Muscle of leg (tissue), 11 donors: ENCODE measurements around the gene ATP6AP2. TPM values are rescaled to one million over a fixed set of nuclear protein-coding genes. Genes with fewer than 3 reads are reported as not detected.
A peak's percentile ranks its signal among the peaks of the same experiment; 100 is the strongest.
"Not testable (repeated sequence)": the region's sequence is repeated elsewhere in the genome, so short reads cannot be mapped to it uniquely, and the experiment has no call there.

Experiments used
- DNase-seq: peaks from one replicate; pipeline ENCODE4 v3.0.0; 2013
- H3K27ac ChIP-seq: one replicate; pipeline ENCODE4 v1.5.1; 2013; ENCODE audit warnings: mild to moderate bottlenecking, low read length, control low read depth
- H3K27me3 ChIP-seq: one replicate; pipeline ENCODE4 v1.6.1; 2013; ENCODE audit warnings: low read length; ENCODE audit not compliant: control insufficient read depth, insufficient read depth
- H3K36me3 ChIP-seq: one replicate; pipeline ENCODE4 v1.6.1; 2013; ENCODE audit warnings: low read length; ENCODE audit not compliant: control insufficient read depth, insufficient read depth
- H3K4me1 ChIP-seq: one replicate; pipeline ENCODE4 v1.6.1; 2013; ENCODE audit warnings: low read length; ENCODE audit not compliant: control insufficient read depth, insufficient read depth
- H3K4me3 ChIP-seq: one replicate; pipeline ENCODE4 v1.5.1; 2013; ENCODE audit warnings: low read length, control low read depth
- H3K9me3 ChIP-seq: replicated peaks from 2 replicates; pipeline ENCODE4 v1.6.1; 2013; ENCODE audit warnings: low read depth, low read length; ENCODE audit not compliant: control insufficient read depth
- WGBS: methylation state at CpG from one replicate; pipeline ENCODE4 v1.1.5; 2013; ENCODE audit warnings: missing lambda C conversion rate; ENCODE audit not compliant: insufficient coverage; 5-methylcytosine and 5-hydroxymethylcytosine counted together
- polyA plus RNA-seq, 8 donors: library from polyadenylated mRNA; unstranded; fragments of 120-200 nt; gene quantifications; one replicate each; pipeline versions ENCODE4 v1.2.1 to v1.2.3, GENCODE V29; 2013; ENCODE audit warnings: inconsistent platforms in 1 of 8, low replicate concordance in 1 of 8; ENCODE audit not compliant: insufficient read length in 8 of 8, insufficient read depth in 1 of 8
- total RNA-seq: library from RNA; stranded (reverse); fragments of 120-200 nt; gene quantifications from one replicate; pipeline ENCODE4 v1.2.4, GENCODE V29; 2013

Gene ATP6AP2
- total and polyA plus RNA-seq, 9 donors, result 47.1 to 93.5 (median 66.1) TPM

DNA sequence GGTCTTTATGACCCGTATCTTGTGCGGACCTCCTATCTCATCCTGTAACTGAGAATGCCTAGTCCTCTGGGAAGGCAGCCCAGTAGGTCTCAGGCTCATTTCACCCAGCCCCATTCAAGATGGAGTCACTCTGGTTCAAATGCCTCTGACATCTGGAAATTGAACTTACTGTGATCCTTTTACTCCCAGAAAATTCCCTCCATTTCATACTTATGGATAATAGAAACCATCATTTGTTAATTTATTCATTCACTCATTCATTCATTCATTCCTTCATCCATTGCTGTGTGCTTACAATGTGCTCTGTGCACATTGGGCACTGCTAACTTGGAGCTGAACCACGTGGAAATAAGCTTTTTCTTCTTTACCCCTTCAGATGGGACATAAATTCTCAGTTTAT lies 9.2 kb upstream of the ATP6AP2 start:
- peaks cover 28% of the 10 kb centered on the region for H3K27me3 ChIP-seq
- no peak for DNase-seq
- H3K36me3 ChIP-seq, result no peaks in the 10 kb centered on the region
- 70% methylated on average over 2 of the region's 3 CpGs for WGBS
- no peaks in the 10 kb centered on the region for H3K9me3 ChIP-seq
- no peaks in the 10 kb centered on the region for H3K4me1 ChIP-seq
- H3K4me3 ChIP-seq, result no peak overlapping the region
- no peak overlapping the region for H3K27ac ChIP-seq

DNA sequence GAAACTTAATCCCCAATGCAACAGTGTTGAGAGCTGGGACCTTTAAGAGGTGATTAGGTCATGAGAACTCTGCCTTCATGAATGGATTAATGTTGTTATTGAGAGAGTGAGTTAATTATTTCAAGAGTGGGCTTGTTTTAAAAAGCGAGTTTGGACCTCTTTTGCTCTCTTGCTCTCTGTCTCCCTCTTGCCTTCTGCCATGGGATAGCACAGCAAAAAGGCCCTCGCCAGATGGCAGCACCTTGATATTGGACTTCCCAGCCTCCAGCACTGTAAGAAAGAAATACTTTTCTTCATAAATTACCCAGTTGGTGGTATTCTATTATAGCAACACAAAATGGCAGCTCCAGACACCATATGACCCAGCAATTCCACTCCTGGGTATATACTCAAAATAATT lies 7.0 kb upstream of the ATP6AP2 start:
- DNase-seq, result no peak
- H3K27ac ChIP-seq, result no peak overlapping the region
- H3K36me3 ChIP-seq, result no peaks in the 10 kb centered on the region
- peaks cover 30% of the 10 kb centered on the region for H3K27me3 ChIP-seq
- H3K9me3 ChIP-seq, result no peaks in the 10 kb centered on the region
- H3K4me1 ChIP-seq, result no peaks in the 10 kb centered on the region
- H3K4me3 ChIP-seq, result no peak overlapping the region
- no CpG with 5 or more reads among the region's 2 CpGs for WGBS

- H3K4me3 ChIP-seq, H3K27ac ChIP-seq, H3K36me3 ChIP-seq, H3K4me1 ChIP-seq, H3K9me3 ChIP-seq: not testable (repeated sequence)
- peak; percentile 19 for DNase-seq
- peaks cover 25% of the 10 kb centered on the region for H3K27me3 ChIP-seq
- 18% methylated on average over 1 of the region's 2 CpGs for WGBS
These were observed 5.4 kb upstream of the ATP6AP2 start for GRCh38 chrX:40575411-40575810.

- 74% methylated on average over 3 of the region's 3 CpGs for WGBS
- peaks cover 23% of the 10 kb centered on the region for H3K27me3 ChIP-seq
- H3K36me3 ChIP-seq, result no peaks in the 10 kb centered on the region
These were observed 4.5 kb upstream of the ATP6AP2 start for GRCh38 chrX:40576291-40576690.

GRCh38 chrX:40578039-40578695 lies 2.6 kb upstream of the ATP6AP2 start:
- H3K36me3 ChIP-seq, result no peaks in the 10 kb centered on the region
- H3K9me3 ChIP-seq, result no peaks in the 10 kb centered on the region
- DNase-seq, result peak; percentile 24
- peaks cover 24% of the 10 kb centered on the region for H3K27me3 ChIP-seq
- H3K27ac ChIP-seq, result no peak overlapping the region
- H3K4me1 ChIP-seq, result peaks cover 3% of the 10 kb centered on the region
- no peak overlapping the region for H3K4me3 ChIP-seq
- WGBS, result 68% methylated on average over 4 of the region's 7 CpGs

More at GRCh38 chrX:40576291-40576690, 4.5 kb upstream of the ATP6AP2 start:
- Histone ChIP-seq H3K9me3 (no peaks in the 10 kb centered on the region), H3K4me1 (no peaks in the 10 kb centered on the region), H3K27ac (no peak overlapping the region), H3K4me3 (no peak overlapping the region)
- no peak for DNase-seq

GRCh38 chrX:40579141-40579540 lies 1.6 kb upstream of the ATP6AP2 start:
- Histone ChIP-seq H3K27me3 (peaks cover 25% of the 10 kb centered on the region), H3K4me3 (no peak overlapping the region), H3K36me3 (no peaks in the 10 kb centered on the region), H3K4me1 (peaks cover 3% of the 10 kb centered on the region), H3K9me3 (no peaks in the 10 kb centered on the region), H3K27ac (no peak overlapping the region)
- peak; percentile 22 for DNase-seq
- no CpG with 5 or more reads among the region's 3 CpGs for WGBS

DNA sequence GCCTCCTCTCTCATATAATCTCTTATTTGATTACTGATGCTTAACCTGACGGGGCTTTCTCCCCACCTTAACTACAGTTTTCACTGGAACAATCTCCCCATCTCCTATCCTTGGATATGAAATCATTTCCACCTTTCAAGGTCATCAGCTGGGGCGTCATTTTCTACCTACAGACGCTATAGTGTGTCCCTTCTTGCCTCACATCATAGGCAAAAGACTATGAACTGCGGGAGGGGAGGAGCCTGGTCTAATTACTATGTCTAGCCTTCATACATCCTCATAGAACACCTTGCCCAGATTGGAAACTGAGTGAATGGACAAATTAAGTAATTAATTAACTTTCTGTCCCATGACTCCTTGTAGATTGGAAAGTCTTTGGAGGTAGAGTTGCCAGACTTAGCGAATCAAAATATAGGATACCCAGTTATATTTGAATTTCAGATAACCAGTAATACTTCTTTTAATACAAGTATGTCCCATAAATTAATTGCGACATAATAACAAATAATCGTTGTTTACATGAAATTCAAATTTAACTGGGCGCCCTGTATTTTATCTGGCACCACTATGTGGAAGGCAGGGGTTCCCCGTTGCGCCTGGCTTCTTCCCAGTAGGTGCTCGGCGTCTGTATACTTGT lies 752 bp upstream of the ATP6AP2 start:
- Histone ChIP-seq H3K9me3 (no peaks in the 10 kb centered on the region), H3K36me3 (no peaks in the 10 kb centered on the region), H3K27ac (peak overlapping the region; percentile 90), H3K4me1 (peaks cover 3% of the 10 kb centered on the region), H3K27me3 (peaks cover 25% of the 10 kb centered on the region), H3K4me3 (peak overlapping the region; percentile 73)
- DNase-seq, result no peak
- WGBS, result 34% methylated on average over 8 of the region's 12 CpGs

DNA sequence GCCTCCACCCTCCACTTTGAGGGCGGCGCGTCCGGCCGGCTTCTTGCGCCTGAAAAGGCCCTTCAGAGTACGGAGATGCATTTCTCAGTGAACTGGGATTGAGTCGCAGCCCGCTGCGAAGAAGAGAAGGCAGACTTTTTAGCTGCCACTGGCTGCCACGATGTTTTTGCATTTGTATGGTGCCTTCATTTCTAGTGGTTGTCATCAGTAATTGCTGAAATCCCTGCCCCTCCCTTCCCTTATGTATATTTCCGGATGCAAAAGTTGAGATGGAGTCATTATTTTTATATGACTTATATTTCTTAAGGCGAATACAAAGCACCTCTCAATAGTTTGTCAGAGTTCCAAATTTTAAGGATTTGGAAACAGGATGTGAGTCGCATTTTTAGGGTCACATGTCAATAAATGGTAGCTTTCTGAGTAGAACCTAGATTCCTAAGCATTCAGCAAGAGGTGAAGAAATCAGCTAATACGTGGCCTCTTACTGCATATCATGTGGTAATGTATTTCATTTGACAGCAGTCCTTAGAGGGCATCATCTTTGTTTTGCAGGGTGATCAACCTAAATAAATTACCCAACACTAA lies 658 bp downstream of the ATP6AP2 start:
- peak overlapping the region; percentile 73 for H3K4me3 ChIP-seq
- peaks cover 30% of the 10 kb centered on the region for H3K27me3 ChIP-seq
- peak overlapping the region; percentile 54 for H3K27ac ChIP-seq
- no peaks in the 10 kb centered on the region for H3K9me3 ChIP-seq
- no peak for DNase-seq
- peaks cover 3% of the 10 kb centered on the region for H3K4me1 ChIP-seq
- H3K36me3 ChIP-seq, result no peaks in the 10 kb centered on the region
- WGBS, result 24% methylated on average over 3 of the region's 15 CpGs

DNA sequence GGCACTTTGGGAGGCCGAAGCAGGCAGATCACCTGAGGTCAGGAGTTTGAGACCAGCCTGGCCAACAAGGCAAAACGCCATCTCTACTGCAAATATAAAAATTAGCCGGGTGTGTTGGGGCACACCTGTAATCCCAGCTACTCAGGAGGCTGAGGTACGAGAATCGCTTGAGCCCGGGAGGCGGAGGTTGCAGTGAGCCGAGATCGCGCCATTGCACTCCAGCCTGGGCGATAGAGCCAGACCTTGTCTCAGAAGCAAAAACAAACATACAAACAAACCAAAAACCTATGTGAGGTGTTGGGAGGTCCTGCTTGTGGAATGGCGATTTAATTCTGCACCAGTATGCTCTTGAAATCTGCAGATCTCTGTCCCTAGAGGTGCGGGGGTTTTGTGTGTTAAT lies 1.4 kb downstream of the ATP6AP2 start:
- H3K27me3 ChIP-seq, result peaks cover 29% of the 10 kb centered on the region
- not testable (repeated sequence) for DNase-seq, H3K27ac ChIP-seq, H3K36me3 ChIP-seq, H3K4me3 ChIP-seq, H3K9me3 ChIP-seq, H3K4me1 ChIP-seq
- WGBS, result 97% methylated on average over 6 of the region's 13 CpGs

DNA sequence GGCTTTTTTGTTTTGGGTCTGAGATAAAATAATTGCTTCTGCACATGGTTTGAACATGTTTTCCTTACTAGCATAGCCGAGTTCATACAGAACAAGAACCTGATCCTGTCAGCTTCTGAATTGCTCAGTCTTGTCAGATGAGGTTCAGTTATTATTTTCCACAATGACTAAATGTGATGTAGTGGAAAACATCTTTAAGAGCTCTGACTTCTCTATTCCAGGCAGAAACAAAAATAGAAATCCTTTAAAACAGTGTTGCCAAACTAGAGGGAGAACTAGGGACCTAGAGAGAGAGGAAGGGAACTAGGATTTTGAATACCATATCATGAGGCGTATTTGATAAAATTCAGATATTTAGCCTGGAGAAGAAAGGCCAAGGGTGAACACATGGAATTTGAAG lies 2.0 kb downstream of the ATP6AP2 start:
- WGBS, result no CpG with 5 or more reads among the region's 2 CpGs
- no peak overlapping the region for H3K27ac ChIP-seq
- peaks cover 27% of the 10 kb centered on the region for H3K27me3 ChIP-seq
- peaks cover 3% of the 10 kb centered on the region for H3K4me1 ChIP-seq
- DNase-seq, result peak; percentile 39
- no peaks in the 10 kb centered on the region for H3K9me3 ChIP-seq
- H3K36me3 ChIP-seq, result no peaks in the 10 kb centered on the region
- H3K4me3 ChIP-seq, result no peak overlapping the region
